Pons (tissue), 1 donor: Measurements from ENCODE around the gene TPSD1.
"Not testable (repeated sequence)": the region's sequence is repeated elsewhere in the genome, so short reads cannot be mapped to it uniquely, and the experiment has no call there.

Experiments
- DNase-seq: peaks from one replicate; pipeline ENCODE4 v3.0.0-alpha.2; 2016; ENCODE audit warnings: low spot score

Gene TPSD1

GRCh38 chr16:1255276-1256122, at the start of gene TPSD1:
Gene TPSD1 (plus strand): TSS chr16:1256069. CDS start chr16:1256281, 212 bp downstream.
- DNase-seq: not testable (repeated sequence)

DNA sequence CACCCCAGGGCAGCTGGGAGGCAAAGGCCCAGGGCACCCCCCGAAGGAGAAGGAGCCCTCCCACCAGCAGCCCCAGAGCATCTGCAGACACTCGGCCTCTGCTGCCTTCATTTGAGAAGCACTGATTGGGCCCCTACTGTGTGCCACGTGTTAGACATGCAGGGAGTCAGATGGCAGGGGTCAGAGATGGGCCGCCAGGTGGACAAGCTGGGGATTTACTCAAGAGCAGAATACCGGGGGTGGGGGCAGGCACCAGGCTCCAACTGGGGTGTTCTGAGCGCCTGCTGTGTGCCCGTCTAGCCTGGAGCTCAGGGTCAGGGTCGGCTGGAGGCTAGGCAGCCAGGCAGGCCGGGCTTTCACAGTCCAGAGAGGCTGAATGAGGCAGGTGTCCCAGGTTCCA, 49.5 kb upstream of the TPSD1 start:
- DNase-seq: no peak

DNA sequence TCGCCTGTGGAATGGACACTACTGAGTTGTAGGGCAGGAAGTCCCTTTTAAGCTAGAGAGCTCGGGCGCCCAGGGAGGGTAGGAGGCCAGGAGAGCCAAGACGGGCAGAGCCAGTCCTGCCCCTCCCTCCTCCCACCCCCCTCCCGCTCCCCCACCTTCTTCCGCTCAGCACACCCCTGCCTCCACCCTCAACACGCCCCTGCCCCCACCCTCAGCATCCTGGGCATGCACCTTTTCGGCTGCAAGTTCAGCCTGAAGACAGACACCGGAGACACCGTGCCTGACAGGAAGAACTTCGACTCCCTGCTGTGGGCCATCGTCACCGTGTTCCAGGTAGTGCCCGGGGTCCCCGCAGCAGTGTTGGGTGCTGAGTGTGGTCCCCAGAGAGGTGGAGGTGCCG, 49.1 kb upstream of the TPSD1 start:
- DNase-seq: no peak

- no peak for DNase-seq
Observed at GRCh38 chr16:1208239-1208830, 47.5 kb upstream of the TPSD1 start.

DNA sequence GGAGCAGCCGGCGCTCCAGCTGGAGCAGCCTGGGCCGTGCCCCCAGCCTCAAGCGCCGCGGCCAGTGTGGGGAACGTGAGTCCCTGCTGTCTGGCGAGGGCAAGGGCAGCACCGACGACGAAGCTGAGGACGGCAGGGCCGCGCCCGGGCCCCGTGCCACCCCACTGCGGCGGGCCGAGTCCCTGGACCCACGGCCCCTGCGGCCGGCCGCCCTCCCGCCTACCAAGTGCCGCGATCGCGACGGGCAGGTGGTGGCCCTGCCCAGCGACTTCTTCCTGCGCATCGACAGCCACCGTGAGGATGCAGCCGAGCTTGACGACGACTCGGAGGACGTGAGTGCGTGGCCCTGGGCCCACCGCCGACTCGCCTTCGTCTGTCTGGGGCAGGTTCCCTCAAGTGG, 46.8 kb upstream of the TPSD1 start:
- DNase-seq: no peak

DNA sequence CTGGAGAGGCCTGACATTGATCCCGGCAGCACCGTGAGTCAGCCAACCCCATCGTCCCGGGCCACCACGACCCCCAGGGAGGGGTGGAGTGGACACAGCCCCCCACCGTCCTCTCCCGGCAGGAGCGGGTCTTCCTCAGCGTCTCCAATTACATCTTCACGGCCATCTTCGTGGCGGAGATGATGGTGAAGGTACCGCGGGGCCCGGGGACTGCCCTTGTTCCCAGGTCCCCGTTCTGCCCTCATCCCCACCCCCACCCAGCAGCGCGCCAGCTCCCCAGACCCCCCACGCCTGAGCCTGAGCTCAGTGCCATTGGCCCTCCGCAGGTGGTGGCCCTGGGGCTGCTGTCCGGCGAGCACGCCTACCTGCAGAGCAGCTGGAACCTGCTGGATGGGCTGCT, 45.4 kb upstream of the TPSD1 start:
- no peak for DNase-seq

- no peak for DNase-seq
Observed at GRCh38 chr16:1211451-1212268, 44.2 kb upstream of the TPSD1 start.

- DNase-seq: no peak
Observed at GRCh38 chr16:1212616-1213194, 43.2 kb upstream of the TPSD1 start.

- no peak for DNase-seq
Observed at GRCh38 chr16:1213231-1213630, 42.6 kb upstream of the TPSD1 start.

DNA sequence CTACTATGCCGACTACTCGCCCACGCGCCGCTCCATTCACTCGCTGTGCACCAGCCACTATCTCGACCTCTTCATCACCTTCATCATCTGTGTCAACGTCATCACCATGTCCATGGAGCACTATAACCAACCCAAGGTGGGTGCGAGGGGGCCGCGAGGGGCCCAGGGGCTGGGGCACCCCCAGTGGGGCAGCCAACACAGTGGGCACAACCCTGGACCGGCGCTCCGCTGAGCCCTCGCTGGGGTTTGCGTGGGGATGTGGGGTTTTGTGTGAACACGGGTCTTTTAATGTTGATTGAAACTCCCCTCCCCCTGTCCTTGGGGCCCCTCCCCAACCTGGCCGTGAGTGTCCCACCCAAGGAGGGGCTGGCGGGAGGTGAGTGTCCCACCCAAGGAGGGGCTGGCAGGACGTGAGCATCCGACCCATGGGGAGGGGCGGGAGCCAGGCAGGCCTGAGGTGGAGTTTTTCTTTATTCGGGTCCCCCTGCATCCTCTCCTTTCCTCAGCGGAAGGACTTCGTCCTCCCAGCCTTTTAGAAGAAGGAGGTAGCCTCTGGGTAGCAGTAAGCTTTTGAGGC, 42.0 kb upstream of the TPSD1 start:
- DNase-seq: no peak

DNA sequence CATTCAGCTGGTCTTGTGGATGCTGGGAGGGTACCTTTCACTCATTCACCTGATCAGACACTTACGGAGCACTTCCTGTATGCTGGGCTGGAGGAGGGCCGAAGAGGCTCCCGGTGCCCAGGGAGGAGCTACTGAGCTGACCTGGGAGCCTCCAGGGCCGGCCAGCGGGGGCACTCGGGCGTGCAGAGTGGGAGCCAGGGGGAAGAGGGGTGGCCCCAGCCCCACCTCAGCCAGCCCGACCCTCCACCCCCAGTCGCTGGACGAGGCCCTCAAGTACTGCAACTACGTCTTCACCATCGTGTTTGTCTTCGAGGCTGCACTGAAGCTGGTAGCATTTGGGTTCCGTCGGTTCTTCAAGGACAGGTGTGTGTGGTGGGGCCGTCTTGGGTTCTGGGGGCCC, 41.1 kb upstream of the TPSD1 start:
- no peak for DNase-seq

- DNase-seq: no peak
Observed at GRCh38 chr16:1215574-1216295, 40.1 kb upstream of the TPSD1 start.

DNA sequence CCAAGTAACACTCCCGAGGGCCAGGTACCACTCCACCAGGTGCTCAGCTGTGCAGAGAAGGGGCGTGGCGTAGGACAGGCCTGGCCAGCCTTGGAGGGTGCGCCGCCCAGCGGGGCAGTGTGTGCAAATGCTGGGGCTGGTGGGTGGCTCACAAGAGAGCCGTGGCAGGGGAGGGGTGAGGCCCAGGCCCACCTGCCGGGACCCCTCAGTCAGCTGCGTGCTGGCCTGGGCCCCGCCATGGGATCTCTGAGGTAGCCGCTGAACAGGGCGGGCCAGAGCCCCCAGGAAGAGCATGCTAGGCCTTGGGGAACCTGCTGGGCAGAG, 39.6 kb upstream of the TPSD1 start:
- DNase-seq: no peak

- DNase-seq: no peak
Observed at GRCh38 chr16:1216681-1217400, 39.0 kb upstream of the TPSD1 start.

DNA sequence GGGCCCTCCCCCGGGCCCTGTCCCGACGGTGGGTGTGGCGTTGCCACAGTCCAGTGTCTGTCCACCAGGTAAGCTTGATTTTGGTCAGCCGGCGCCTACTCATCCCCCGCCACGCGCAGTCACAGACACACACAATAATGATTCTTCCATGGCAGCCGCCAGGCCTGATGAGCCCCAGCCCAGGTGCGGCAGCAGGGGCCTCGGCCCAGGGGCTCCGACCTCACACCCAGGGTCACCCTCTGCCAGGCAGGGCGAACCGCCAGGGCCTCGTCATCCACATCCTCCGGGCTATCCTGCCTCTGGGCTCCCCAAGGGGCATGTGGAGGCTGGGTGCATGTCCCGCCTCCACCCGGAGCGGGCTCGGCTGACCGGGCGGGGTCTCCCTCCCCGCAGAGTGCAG, 38.3 kb upstream of the TPSD1 start:
- DNase-seq: no peak

DNA sequence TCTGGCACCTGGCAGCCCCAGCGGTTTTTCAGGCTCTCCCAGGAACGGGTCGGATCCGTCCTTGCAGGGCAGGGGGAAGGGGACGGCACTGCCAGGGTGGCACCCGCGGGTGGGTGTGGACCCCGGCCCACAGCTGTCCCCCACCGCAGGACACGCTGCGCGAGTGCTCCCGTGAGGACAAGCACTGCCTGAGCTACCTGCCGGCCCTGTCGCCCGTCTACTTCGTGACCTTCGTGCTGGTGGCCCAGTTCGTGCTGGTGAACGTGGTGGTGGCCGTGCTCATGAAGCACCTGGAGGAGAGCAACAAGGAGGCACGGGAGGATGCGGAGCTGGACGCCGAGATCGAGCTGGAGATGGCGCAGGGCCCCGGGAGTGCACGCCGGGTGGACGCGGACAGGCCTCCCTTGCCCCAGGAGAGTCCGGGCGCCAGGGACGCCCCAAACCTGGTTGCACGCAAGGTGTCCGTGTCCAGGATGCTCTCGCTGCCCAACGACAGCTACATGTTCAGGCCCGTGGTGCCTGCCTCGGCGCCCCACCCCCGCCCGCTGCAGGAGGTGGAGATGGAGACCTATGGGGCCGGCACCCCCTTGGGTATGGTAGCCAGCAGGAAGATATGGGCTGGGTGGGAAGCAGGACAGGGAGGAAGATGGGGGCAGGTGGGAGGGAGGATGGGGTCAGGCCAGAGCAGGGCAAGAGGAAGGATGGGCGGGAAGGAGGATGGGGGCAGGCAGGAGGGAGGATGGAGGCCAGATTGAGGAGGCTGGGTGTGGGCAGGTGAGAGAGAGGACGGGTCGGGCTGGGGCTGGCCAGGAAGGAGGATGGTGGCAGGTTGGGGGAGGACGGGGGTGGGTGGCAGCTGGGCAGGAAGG, 37.6 kb upstream of the TPSD1 start:
- DNase-seq: no peak

DNA sequence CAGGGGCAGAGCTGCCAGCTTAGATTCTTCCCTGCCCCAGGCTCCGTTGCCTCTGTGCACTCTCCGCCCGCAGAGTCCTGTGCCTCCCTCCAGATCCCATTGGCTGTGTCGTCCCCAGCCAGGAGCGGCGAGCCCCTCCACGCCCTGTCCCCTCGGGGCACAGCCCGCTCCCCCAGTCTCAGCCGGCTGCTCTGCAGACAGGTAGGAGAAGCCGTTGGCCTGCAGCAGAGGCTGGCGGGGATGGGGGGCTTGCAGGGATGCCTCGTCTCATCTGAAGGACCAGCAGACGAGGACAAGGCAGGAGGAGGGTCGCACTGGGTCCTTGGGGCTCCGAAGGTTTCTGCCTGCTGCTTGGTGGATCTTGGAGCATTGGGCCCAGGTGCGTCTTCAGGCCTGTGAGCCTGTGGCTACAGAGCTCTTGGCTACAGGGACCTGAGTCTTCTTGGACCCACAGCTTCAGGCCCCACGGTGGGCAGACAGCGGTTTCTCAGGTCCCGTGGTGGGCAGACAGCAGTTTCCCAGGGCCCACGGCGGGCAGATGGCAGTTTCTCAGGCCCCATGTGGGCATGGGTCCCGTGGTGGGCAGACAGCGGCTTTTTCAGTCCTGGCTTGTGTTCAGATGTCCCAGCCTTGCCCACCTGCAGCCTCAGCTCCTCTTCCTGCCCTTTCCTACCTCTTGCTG, 36.8 kb upstream of the TPSD1 start:
- DNase-seq: no peak

GRCh38 chr16:1220098-1220728, 35.7 kb upstream of the TPSD1 start:
- no peak for DNase-seq
